T-helper 9 cell (primary cell): ENCODE results near the gene TMCC1.
"Not testable (repeated sequence)": the region's sequence is repeated elsewhere in the genome, so short reads cannot be mapped to it uniquely, and the experiment has no call there.

Source experiments
- DNase-seq: peaks from one replicate; pipeline ENCODE4 v3.0.0-alpha.2; 2020

The TMCC1 gene

GRCh38 chr3:129673012-129673411 is 220.5 kb downstream of the TMCC1 start:
- no peak for DNase-seq

GRCh38 chr3:129672412-129672811 is 221.1 kb downstream of the TMCC1 start:
- DNase-seq: no peak

DNA sequence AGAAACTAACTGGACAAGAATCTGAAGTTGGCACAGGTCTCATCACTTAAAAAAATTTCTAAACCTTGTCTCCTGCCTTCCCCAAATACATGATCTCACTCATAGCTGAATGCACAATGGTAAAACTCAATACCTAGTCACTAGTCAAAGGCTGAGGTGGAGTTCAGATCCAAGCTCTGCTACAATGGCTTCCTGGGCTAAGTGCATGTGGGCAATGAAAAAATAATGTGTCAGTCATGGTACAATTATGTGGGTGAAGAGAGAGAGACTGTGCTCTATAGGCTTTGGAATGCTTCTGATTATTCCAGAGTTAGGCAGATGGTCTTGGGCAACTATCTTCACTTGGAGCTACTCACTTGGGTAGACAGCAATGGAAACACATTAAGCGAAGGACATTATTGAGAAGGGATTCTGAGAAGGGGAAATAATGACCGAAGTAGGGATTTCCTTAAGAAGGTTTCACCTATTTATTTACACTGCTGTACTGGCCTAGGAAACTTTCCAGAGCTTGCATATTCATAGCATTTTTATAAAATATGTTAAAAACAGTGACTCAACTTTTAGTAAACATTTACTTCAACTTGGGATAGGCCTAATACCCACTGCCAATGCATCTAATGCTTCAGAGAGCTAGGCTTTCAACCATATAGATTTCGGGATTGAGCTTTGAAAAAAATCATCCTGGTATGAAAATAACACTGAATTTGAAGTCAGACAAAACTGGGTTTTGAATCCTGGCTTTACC is 228.3 kb downstream of the TMCC1 start:
- no peak for DNase-seq

DNA sequence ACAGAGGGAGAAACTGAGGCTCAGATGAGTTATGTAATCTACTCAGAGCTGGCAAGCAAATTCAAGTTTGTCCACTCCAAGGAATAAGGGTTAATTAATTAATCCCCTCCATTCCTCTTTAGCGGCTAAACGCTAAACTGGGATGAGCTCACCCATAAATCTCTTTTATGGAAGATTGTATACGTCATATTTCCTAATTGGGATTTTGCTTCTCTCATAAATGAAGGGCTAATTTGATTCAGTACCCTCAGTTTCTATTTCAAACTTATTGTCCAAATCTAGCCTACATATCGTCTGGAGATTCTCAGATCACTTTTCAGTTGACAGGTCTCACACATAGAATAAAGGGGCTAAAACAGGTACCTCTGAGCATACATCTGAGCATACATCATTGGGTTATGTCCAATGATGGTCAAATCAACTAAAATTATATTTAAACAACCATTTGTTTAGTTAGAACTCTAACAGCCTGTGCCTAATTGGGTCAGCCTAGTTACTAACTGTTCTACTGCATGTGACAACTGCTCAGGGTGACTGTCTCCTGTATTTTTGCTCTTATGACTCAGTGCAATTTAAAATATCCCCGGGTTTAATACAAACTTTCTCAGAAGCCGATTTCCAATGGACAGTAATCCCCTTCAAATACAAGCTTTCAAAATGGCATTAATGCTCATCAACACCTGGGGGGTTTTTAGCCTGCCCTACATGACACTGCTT is 229.4 kb downstream of the TMCC1 start:
- no peak for DNase-seq

GRCh38 chr3:129663045-129663446 is 230.5 kb downstream of the TMCC1 start:
- DNase-seq: no peak

DNA sequence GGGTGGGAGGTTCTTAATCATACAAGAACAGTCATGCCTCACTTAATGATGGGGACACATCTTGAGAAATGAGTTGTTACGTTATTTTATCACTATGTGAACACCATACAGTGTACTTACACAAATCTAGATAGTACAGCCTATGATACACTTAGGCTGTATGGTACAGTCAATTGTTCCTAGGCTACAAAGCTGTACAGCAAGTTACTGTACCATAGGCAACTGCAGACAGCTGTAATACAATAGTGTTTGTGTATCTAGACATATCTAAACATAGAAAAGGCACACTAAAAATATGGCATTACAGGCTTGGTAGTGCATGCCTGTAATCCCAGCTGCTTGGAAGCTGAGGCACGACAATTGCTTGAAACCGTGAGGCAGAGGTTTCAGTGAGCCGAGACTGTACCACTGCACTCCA is 231.3 kb downstream of the TMCC1 start:
- no peak for DNase-seq

- no peak for DNase-seq
Observed at GRCh38 chr3:129661766-129662165, 231.7 kb downstream of the TMCC1 start.

- DNase-seq: no peak
Observed at GRCh38 chr3:129658110-129658843, 235.2 kb downstream of the TMCC1 start.

GRCh38 chr3:129657261-129658046 is 236.1 kb downstream of the TMCC1 start:
- no peak for DNase-seq

DNA sequence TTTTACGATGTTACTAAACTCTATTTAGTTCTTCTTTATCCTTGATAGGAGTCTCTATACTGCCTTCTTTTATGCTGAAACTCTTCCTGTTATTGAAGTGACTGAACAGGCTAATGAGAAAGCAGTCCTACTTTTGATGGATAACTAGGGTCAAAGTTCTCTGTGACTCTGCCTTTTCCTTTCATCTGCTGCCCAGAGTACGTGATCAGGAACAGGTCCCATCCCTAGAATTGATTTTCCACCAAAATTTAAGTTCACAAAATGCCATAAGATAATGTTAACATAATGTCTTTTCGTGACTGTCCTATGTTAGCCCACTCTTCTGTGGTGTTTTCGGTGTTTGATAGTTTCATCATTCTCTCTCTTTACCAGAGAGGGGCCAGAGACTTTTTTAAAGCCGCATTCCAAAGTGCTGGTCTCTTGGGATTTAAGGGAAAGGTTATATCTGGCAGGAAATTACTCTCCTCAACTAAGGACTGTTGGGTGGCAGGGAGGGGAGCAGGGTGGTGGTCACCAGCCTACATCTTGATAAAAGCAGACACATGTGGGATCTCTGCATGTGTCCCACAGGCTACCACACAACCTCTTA is 236.8 kb downstream of the TMCC1 start:
- no peak for DNase-seq

DNA sequence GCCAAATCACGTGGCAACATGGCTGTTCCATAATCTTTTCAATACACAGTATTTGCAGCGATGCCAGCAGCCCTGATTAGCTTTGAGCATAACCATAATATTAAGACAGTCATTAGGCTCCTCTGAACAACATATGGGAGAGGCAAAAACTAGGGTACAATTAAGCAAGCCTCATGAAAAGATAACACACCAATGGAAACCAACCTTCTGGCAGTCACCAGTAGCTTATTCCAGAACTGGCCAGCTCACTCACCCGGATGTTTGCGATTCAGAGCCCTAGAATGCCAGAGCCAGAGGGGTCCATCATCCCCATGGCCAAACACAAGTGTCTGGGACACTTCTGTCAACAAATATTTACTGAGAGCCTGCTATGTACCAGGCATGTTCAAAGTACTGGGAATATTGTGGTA is 238.2 kb downstream of the TMCC1 start:
- no peak for DNase-seq

- no peak for DNase-seq
Observed at GRCh38 chr3:129654131-129654530, 239.4 kb downstream of the TMCC1 start.

- no peak for DNase-seq
Observed at GRCh38 chr3:129653019-129653418, 240.5 kb downstream of the TMCC1 start.

DNA sequence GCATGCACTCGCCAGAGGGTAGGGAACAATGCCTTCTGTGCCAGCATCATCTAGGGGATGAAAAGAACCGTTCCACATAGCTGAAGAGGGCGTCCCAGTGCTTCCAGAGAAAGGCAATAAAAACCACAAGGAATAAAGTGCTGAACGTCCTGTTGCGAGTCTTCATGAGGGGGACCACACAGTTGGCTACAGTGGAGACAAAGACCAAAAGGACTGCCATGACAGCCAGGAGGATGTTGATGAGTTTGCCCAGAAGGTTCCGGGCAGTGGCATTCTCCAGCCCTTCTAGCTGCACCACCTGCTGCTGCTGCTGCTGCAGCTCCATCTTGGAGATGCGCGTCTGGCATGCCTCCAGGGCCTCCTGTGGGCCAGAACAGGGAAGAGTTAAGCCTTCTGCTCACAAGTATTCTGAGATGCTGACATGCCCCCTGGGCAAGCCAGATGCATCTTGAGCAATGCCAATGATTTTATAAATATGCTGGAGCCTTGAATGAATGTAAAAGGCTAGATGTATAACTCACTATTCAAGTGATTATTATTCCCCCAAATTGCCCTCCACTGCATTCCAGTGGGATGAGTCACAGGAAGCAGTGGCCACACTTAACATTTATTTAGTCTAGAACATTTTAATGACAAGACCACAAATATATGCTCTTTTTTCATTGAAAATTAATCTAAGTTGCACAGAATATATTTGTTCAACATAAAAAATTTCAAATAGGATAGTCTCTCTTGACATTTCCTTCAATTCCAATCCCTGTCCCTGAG is 241.9 kb downstream of the TMCC1 start:
- no peak for DNase-seq

- DNase-seq: peak; percentile 30
Observed at GRCh38 chr3:129650256-129650872, 243.1 kb downstream of the TMCC1 start.

DNA sequence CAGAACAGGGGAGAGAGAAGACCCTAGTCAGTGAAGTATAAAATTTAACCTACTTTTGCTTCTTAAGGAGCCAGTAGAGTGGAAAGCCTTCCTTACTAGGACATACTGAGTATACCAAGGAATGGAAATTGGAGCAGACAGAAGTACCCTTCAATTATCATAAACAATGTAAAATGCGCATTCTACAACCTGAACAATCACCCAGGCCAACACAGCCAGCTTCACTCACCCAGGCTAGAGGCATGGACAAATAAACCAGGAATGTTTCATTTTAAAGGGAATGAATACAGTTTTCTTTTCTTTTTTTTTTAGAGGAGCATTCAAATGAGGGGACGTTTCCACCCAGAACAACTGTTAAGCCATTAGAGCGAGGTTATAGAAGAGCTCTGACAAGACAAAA is 245.1 kb downstream of the TMCC1 start:
- DNase-seq: no peak

DNA sequence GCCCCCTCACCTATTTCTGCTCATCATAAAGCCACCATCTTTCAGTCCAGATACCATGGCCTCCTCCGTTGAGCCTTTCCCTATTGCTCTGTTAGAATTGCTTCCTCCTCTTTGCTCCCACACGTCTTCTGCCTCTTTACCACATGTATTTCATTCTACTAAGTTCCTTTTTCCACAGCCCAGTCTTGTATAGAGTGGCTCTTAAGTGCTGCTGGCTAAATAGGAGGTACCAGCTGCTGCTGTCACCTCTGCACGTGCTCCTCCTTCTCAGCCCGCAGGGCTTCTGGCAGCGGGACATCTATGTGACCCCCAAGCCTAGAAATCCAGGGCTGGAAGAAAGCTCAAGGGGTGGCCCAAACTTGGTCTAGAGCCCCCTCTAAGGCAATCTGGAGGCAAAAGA is 248.2 kb downstream of the TMCC1 start:
- no peak for DNase-seq

DNA sequence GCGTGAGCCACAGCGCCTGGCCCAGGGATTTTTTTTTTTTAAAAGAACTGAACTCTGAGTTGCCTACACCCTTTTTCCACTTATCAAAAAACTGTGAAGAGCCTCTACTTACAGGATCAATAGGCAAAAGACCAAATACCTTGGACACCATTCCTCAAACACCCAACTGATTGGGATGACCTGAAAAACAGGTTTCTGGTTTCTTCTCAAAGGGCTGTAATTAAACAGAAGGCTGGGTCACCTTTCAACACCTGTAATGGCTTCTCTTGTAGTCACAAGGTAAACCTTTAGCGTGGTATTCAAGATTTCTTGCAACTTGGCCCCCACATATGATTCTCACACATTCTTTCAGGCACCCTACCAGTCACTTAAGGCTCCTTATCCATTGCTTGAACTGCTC is 248.7 kb downstream of the TMCC1 start:
- no peak for DNase-seq

- not testable (repeated sequence) for DNase-seq
Observed at GRCh38 chr3:129641567-129642260, 251.8 kb downstream of the TMCC1 start.

- DNase-seq: not testable (repeated sequence)
Observed at GRCh38 chr3:129640985-129641384, 252.5 kb downstream of the TMCC1 start.

DNA sequence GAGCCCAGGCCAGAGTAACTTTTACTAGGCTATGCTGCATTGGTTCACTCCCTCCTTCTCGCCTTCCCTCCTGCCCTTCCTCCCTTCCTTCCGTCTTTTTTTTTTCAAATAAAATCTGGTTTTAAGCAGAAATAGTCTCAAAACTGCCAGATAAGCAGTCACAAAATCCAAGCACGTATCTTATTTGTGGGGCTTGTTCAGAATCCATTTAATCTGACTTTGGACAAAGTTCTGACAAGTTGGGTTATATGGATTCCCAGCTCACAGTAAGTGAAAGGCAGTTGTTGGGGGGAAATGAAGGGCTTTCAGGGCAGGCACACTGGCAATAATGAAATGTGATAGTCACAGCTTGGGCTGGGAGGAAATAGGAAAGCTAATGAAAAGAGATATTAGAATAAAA is 255.0 kb downstream of the TMCC1 start:
- no peak for DNase-seq
